Activated CD4-positive, alpha-beta T cell treated with anti-CD3 and anti-CD28 coated beads, Interleukin-2, amount 10 ng/mL, durations not matched to agents 7 days and 5 days (primary cell): Measurements from ENCODE around the gene TMEM114. TPM values are rescaled to one million over a fixed set of nuclear protein-coding genes. Genes with fewer than 3 reads are reported as not detected.
"Not testable (repeated sequence)": the region's sequence is repeated elsewhere in the genome, so short reads cannot be mapped to it uniquely, and the experiment has no call there.

Source experiments
- CTCF ChIA-PET: fragments of 350-600 bp; sonication (Branson Sonifier 250); formaldehyde crosslinking; loops from one replicate; lab custom pipeline; 2021; ENCODE audit warnings: antibody characterized with exemption; lab: Charles Lee
- POLR2A ChIA-PET: fragments of 350-600 bp; sonication (Branson Sonifier 250); formaldehyde crosslinking; loops from one replicate; lab custom pipeline; 2021; ENCODE audit warnings: antibody characterized with exemption; lab: Charles Lee
- DNase-seq: peaks from one replicate; pipeline ENCODE4 v3.0.0-alpha.2; 2020
- H3K27ac Mint-ChIP-seq: one replicate; pipeline ENCODE4 v1.8.0; 2021; ENCODE audit warnings: mild to moderate bottlenecking, moderate library complexity, mixed read lengths
- H3K27me3 Mint-ChIP-seq: one replicate; pipeline ENCODE4 v1.8.0; 2021; ENCODE audit warnings: mixed read lengths
- H3K36me3 Mint-ChIP-seq: one replicate; pipeline ENCODE4 v1.8.0; 2021; ENCODE audit warnings: low read depth, mixed read lengths
- H3K4me1 Mint-ChIP-seq: one replicate; pipeline ENCODE4 v1.8.0; 2021; ENCODE audit warnings: mixed read lengths
- H3K4me3 Mint-ChIP-seq: one replicate; pipeline ENCODE4 v1.8.0; 2021; ENCODE audit warnings: mild to moderate bottlenecking, moderate library complexity, mixed read lengths
- H3K9me3 Mint-ChIP-seq: one replicate; pipeline ENCODE4 v1.8.0; 2021; ENCODE audit warnings: mixed read lengths
- total RNA-seq, 2 experiments: library from RNA; stranded (reverse); gene quantifications; one replicate each; pipeline ENCODE4 v1.2.3, GENCODE V29; 2021

Gene TMEM114
- total RNA-seq, 2 experiments from 2014 or later = not detected

- ChIA-PET POLR2A (no interaction called here), CTCF (interaction anchor here (0.5 to 2.2 kb wide), 2 partner anchors 12 to 1804 kb away, joined by 3 to 5 read pairs; no protein-coding TSS in a partner anchor)
- H3K9me3 Mint-ChIP-seq = no peaks in the 10 kb centered on the region
- no peaks in the 10 kb centered on the region for H3K36me3 Mint-ChIP-seq
- peaks cover 7% of the 10 kb centered on the region for H3K27me3 Mint-ChIP-seq
- H3K27ac Mint-ChIP-seq = no peak overlapping the region
- H3K4me1 Mint-ChIP-seq = peaks cover 3% of the 10 kb centered on the region
- no peak for DNase-seq
- no peak overlapping the region for H3K4me3 Mint-ChIP-seq
Observed at GRCh38 chr16:8579559-8579958, 10.8 kb downstream of the TMEM114 start.

GRCh38 chr16:8577678-8578304, 12.5 kb downstream of the TMEM114 start:
- DNase-seq = no peak
- CTCF ChIA-PET = no interaction called here

GRCh38 chr16:8576141-8577004, 13.9 kb downstream of the TMEM114 start:
- ChIA-PET CTCF (interaction anchor here (0.5 kb wide), 1 partner anchor 304 kb away, joined by 5 read pairs; no protein-coding TSS in a partner anchor), POLR2A (no interaction called here)
- peaks cover 15% of the 10 kb centered on the region for H3K27me3 Mint-ChIP-seq
- peaks cover 2% of the 10 kb centered on the region for H3K4me1 Mint-ChIP-seq
- H3K27ac Mint-ChIP-seq = no peak overlapping the region
- no peaks in the 10 kb centered on the region for H3K9me3 Mint-ChIP-seq
- H3K36me3 Mint-ChIP-seq = no peaks in the 10 kb centered on the region
- no peak for DNase-seq
- no peak overlapping the region for H3K4me3 Mint-ChIP-seq

More at GRCh38 chr16:8577678-8578304, 12.5 kb downstream of the TMEM114 start:
- H3K9me3 Mint-ChIP-seq = no peaks in the 10 kb centered on the region
- H3K27ac Mint-ChIP-seq = no peak overlapping the region
- POLR2A ChIA-PET = no interaction called here
- H3K4me3 Mint-ChIP-seq = no peak overlapping the region
- H3K4me1 Mint-ChIP-seq = peaks cover 5% of the 10 kb centered on the region
- peaks cover 11% of the 10 kb centered on the region for H3K27me3 Mint-ChIP-seq
- no peaks in the 10 kb centered on the region for H3K36me3 Mint-ChIP-seq

- no peak for DNase-seq
- Mint-ChIP-seq H3K36me3 (no peaks in the 10 kb centered on the region), H3K9me3 (no peaks in the 10 kb centered on the region), H3K27me3 (peaks cover 15% of the 10 kb centered on the region), H3K27ac (no peak overlapping the region), H3K4me1 (peaks cover 2% of the 10 kb centered on the region), H3K4me3 (no peak overlapping the region)
- ChIA-PET POLR2A (no interaction called here), CTCF (no interaction called here)
Observed at GRCh38 chr16:8575399-8575798, 14.9 kb downstream of the TMEM114 start.

- CTCF ChIA-PET = interaction anchor here (1.1 kb wide), 1 partner anchor 79 kb away, joined by 3 read pairs; no protein-coding TSS in a partner anchor
- Mint-ChIP-seq H3K27me3 (peaks cover 18% of the 10 kb centered on the region), H3K9me3 (no peaks in the 10 kb centered on the region), H3K4me3 (no peak overlapping the region), H3K4me1 (peaks cover 5% of the 10 kb centered on the region), H3K27ac (peak overlapping the region; percentile 65), H3K36me3 (no peaks in the 10 kb centered on the region)
- no peak for DNase-seq
- POLR2A ChIA-PET = no interaction called here
Observed at GRCh38 chr16:8572919-8573724, 17.2 kb downstream of the TMEM114 start.

GRCh38 chr16:8572063-8572918, 18.0 kb downstream of the TMEM114 start:
- ChIA-PET POLR2A (no interaction called here), CTCF (interaction anchor here (0.6 to 1.2 kb wide), 3 partner anchors 45 to 308 kb away, joined by 3 read pairs; no protein-coding TSS in a partner anchor)
- Mint-ChIP-seq H3K27me3 (peaks cover 18% of the 10 kb centered on the region), H3K4me1 (peaks cover 9% of the 10 kb centered on the region), H3K9me3 (no peaks in the 10 kb centered on the region), H3K27ac (no peak overlapping the region), H3K36me3 (no peaks in the 10 kb centered on the region), H3K4me3 (no peak overlapping the region)
- DNase-seq = no peak

- Mint-ChIP-seq H3K27me3 (peaks cover 18% of the 10 kb centered on the region), H3K36me3 (no peaks in the 10 kb centered on the region), H3K27ac (no peak overlapping the region), H3K9me3 (no peaks in the 10 kb centered on the region), H3K4me3 (no peak overlapping the region), H3K4me1 (peaks cover 9% of the 10 kb centered on the region)
- POLR2A ChIA-PET = no interaction called here
- DNase-seq = no peak
- CTCF ChIA-PET = interaction anchor here (1.2 kb wide), 1 partner anchor 309 kb away, joined by 3 read pairs; no protein-coding TSS in a partner anchor
Observed at GRCh38 chr16:8571061-8571596, 19.2 kb downstream of the TMEM114 start.

GRCh38 chr16:8570393-8570792, 19.9 kb downstream of the TMEM114 start:
- not testable (repeated sequence) for H3K4me3 Mint-ChIP-seq, H3K9me3 Mint-ChIP-seq, H3K27ac Mint-ChIP-seq, H3K4me1 Mint-ChIP-seq, H3K36me3 Mint-ChIP-seq, DNase-seq
- CTCF ChIA-PET = interaction anchor here (1.1 kb wide), 1 partner anchor 309 kb away, joined by 3 read pairs; no protein-coding TSS in a partner anchor
- peaks cover 17% of the 10 kb centered on the region for H3K27me3 Mint-ChIP-seq
- POLR2A ChIA-PET = interaction anchor here (0.6 kb wide), 1 partner anchor 185 kb away, joined by 3 read pairs; no protein-coding TSS in a partner anchor

GRCh38 chr16:8569650-8570346, 20.5 kb downstream of the TMEM114 start:
- Mint-ChIP-seq H3K27me3 (peaks cover 13% of the 10 kb centered on the region), H3K4me3 (no peak overlapping the region), H3K9me3 (no peaks in the 10 kb centered on the region), H3K4me1 (peaks cover 9% of the 10 kb centered on the region), H3K27ac (no peak overlapping the region), H3K36me3 (no peaks in the 10 kb centered on the region)
- DNase-seq = no peak
- CTCF ChIA-PET = interaction anchor here (0.9 to 1.1 kb wide), 2 partner anchors 310 to 439 kb away, joined by 3 read pairs; no protein-coding TSS in a partner anchor
- POLR2A ChIA-PET = interaction anchor here (0.6 to 0.9 kb wide), 2 partner anchors 82 to 184 kb away, joined by 3 read pairs; no protein-coding TSS in a partner anchor

GRCh38 chr16:8568231-8568617, 22.1 kb downstream of the TMEM114 start:
- H3K27ac Mint-ChIP-seq = no peak overlapping the region
- no peak overlapping the region for H3K4me3 Mint-ChIP-seq
- POLR2A ChIA-PET = no interaction called here
- DNase-seq = no peak
- H3K36me3 Mint-ChIP-seq = no peaks in the 10 kb centered on the region
- peaks cover 10% of the 10 kb centered on the region for H3K27me3 Mint-ChIP-seq
- H3K9me3 Mint-ChIP-seq = no peaks in the 10 kb centered on the region
- CTCF ChIA-PET = interaction anchor here (1.0 to 1.7 kb wide), 3 partner anchors 11 to 441 kb away, joined by 3 to 5 read pairs (median 3); no protein-coding TSS in a partner anchor
- peaks cover 9% of the 10 kb centered on the region for H3K4me1 Mint-ChIP-seq
